T-helper 2 cell (primary cell): ENCODE results near the gene ROS1.
"Not testable (repeated sequence)": the region's sequence is repeated elsewhere in the genome, so short reads cannot be mapped to it uniquely, and the experiment has no call there.

ENCODE experiments used
- DNase-seq, 5 experiments: peaks; one replicate each; pipeline versions ENCODE4 v3.0.0 to v3.0.0-alpha.2; 2012 to 2022

ROS1 gene

GRCh38 chr6:117375446-117375845 is 50.3 kb downstream of the ROS1 start:
- DNase-seq, result no peak

DNA sequence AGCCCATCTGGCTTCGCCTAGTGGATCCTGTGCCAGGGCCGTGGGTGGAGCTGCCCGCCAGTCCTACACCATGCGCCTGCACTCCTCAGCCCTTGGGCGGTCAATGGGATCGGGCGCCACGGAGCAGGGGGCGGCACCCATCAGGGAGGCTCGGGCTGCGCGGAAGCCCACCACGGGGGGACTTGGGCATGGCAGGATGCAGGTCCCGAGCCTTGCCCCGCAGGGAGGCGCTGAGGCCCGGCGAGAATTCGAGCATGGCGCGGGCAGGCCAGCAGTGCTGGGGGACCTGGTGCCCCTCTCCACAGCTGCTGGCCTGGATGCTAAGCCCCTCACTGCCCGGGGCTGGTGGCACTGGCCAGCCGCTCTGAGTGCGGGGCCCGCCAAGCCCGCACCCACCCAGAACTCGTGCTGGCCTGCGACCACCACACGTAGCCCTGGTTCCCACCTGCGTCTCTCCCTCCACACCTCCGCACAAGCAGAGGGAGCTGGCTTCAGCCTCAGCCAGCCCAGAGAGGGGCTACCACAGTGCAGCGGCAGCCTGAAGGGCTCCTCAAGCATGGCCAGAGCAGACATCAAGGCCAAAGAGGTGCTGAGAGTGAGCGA is 52.4 kb downstream of the ROS1 start:
- no peak for DNase-seq

GRCh38 chr6:117372289-117372688 is 53.5 kb downstream of the ROS1 start:
- DNase-seq, result not testable (repeated sequence)

DNA sequence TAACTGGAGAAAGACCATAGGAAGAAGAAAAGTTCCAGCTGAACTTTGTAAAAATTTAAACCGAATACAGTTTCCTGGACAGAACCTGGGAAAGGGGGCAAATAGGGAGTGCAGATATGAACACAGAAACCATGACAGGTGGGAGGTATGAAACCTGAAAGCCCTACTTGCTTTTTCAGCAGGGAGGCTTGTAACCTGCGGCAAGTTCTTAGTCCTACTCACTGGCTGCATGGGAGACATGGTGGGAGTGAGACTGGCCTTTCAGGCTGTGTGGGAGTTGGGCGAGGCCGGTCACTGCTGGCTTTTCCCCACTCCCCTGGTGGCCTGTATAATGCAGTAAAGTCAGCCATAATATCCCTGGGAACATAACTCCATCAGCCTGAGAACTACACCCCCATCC is 54.2 kb downstream of the ROS1 start:
- no peak for DNase-seq

DNA sequence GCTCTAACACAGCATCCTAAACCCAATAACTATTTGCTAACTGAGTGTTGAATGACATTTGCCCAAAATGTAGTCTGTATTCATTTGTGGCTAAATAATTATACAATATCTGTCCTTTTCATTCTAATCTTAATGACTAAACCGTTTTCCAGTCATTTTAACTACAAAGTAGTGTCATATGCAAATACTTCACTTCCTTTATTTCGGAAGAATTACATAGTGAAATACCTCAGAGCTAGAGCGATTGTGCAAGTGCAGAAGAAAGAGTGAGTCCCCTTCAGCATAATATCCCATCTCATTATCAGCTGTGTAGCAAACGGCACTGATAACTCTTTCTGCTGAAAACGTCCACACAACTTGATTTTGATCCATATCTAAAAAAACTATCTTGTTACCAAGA is 66.2 kb downstream of the ROS1 start:
- no peak for DNase-seq

DNA sequence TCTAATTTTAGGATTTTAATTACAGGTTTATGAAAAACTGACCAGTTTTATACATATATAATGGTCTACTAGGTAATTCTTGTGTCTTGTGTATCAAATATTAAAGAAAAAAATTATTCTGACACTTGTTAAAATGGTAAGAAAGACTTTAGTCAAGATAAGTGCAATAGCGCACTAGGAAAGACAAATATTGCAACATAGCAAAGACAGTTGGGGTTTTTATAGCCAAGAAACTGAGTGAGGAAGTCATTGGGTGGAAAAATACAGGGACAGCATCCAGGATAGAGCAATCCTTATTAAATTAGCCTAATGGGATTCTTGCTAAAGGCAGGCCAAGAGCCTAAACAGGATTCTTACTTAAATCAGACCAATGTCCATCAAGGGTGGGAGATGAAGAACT is 71.1 kb downstream of the ROS1 start:
- no peak for DNase-seq

DNA sequence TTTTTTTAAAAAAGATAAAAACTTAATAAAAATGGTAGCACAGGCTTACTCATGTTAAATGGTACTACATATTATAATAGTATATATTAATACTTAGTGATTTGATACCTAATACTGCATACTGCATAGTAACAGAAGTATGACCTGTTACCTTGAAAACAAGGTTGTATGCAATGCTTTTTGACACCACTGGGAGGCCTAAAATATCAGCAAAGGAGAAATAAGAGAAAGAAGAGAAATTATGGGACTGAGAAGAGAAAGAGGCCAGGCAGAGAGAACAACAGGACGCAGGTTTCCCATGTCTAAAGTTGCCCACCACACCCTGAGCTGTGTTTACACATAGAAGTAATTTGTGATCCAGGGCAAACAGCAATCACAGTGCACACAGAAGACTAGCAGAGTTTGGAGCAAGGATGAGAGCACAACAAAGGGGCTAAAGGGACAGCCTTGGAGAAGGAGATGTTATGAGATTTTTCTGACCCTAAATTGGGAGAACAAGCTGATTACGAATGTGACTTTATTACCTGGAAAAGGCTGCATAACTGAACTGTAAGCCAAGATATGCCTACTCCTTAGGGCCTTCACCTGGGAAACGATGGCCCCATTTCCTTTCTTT is 73.2 kb downstream of the ROS1 start:
- DNase-seq, result peak in 1 of 5 experiments; percentile 10

- DNase-seq, result no peak
Measured at GRCh38 chr6:117351521-117351920, 74.2 kb downstream of the ROS1 start.

DNA sequence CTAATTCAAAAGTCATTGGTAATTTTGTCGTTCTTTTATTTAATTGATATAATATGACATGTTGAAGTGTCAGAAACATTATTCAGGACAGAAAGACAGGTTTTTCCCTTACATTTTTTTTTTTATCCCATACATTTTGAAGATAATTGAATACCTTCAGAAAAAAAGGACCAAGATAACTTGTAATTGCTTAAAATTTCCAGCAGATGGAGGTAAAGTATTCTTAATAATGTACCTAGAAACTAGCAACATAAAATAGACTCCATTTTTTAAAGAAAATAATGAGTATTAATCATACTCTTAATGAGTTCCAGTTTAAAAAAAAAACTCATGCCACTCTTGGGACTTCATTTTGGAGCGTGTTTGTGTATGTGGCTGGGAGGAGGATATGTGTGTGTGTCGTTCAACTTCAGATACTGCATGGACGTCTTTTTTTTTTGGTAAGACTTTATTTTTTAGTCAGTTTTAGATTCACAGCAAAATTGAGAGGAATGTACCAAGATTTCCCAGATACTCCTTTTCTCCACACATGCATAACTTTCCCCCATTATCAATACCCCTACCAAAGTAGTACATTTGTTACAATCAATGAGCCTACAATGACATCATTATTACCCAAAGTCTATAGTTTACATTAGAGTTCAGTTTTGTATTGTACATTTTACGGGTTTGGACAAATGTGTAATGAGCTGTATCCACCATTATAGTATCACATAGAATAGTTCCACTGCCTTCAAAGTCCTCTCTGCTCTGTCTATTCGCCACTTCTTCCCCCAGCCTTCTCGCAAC is 79.4 kb downstream of the ROS1 start:
- peak in 1 of 5 experiments; percentile 6 for DNase-seq

DNA sequence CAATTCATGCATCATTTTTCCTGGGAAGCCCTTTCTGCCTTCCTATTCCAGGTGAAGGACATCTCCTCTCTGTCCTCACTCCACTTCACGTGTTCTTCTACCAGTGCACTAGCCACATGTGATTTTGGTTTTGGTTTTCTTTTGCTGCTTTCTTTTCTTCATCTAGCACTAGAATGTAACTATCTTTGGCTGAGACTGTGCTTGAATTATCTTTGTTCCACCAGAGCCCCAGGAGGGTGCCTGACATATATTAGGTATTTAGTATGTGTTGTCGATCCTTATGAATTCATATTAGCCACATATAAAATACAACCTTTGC is 80.5 kb downstream of the ROS1 start:
- DNase-seq, result no peak

GRCh38 chr6:117344444-117345291 is 81.1 kb downstream of the ROS1 start:
- no peak for DNase-seq

DNA sequence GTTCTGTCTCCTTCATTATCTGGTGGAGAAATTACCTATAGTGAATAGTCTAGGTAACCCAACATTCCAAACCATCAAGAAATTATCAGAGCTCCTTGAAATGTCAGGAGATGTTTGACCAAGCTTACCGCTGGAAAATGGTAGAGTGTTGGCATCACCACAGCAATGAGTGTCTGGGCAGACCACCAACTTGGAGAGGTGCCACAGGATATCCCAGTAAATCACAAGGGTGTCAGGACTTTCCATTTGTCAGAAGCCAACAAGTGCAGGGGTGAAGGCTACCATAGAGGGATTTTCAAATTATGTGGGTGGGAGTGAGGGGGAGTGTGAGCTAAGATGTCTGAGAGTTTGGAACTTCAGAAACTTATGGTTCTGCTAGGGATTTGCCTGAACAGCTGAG is 87.2 kb downstream of the ROS1 start:
- no peak for DNase-seq

DNA sequence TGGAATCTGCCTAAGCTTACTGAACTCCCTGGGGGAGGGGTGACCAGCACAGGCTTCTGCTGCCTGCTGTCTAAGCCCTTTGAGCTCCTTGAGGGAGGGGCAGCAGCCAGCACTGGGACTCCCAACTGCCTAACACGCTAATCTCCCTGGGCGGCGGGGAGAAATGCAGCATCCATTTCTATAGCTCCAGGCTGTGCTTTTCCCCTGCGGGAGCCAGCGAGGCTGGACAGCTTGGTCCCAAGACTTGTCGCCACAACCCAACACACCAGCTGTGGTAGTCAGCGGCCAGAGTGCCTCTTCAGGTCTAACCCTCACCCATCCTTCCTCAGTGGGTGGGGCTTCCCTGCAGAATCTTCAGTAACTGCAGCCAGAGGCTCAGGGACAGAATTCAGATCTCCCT is 95.8 kb downstream of the ROS1 start:
- DNase-seq, result no peak

- DNase-seq, result no peak
Measured at GRCh38 chr6:117328500-117328899, 97.2 kb downstream of the ROS1 start.

DNA sequence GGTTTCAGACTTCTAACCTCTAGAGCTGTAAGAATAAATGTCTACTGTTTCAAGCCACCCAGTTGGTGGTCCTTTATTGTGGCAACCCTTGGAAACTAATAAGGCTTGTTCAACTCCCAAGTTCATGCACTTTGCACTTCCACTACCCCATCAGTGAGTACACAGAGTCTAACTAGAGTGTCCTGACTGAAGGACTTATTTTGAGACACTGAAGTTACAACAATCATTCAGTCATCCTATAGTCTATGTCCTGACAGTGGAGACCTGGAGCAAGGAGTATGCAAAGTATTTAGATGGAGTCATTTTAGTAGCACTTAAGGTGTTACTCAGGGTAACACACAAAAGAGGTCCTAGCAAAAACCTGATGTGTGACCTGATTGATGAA is 97.7 kb downstream of the ROS1 start:
- no peak for DNase-seq

DNA sequence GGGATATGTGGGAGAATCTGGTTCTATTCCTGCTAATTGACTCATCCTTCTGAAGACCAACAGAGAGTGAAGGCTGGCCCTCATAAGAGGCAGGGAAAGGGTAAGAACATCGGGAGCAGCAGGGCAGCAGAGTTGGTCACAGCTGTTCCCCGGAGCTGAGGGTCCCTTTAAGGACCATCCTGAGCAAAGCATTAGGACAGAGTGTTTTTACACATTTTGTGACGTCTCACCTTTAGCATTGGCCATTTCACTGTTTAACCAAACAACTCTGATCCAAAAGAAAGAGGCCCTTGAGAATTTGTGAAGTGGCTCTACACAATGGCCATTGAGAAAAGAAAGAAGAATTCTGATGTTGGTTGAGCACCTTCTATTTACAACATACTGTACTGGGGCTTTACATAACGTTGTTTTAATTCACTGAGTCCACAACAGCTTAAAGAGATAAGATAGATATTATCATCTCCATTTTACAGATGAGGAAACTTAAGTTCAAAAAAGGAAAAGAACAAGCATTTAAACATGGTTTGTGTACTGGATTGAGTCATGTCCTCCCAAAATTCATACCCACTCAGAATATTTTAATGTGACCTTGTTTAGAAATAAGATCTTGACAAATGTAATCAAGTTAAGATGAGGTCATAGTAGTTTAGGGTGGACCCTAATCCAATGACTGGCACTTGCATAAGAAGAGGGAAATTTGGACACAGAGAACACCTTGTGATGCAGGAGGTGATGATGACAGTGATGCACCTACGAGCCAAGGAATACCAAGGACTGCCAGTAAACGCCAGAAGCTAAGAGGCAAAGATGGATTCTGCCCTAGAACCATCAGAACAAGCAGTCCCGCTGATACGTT is 98.4 kb downstream of the ROS1 start:
- no peak for DNase-seq

- no peak for DNase-seq
Measured at GRCh38 chr6:117326396-117326795, 99.3 kb downstream of the ROS1 start.

DNA sequence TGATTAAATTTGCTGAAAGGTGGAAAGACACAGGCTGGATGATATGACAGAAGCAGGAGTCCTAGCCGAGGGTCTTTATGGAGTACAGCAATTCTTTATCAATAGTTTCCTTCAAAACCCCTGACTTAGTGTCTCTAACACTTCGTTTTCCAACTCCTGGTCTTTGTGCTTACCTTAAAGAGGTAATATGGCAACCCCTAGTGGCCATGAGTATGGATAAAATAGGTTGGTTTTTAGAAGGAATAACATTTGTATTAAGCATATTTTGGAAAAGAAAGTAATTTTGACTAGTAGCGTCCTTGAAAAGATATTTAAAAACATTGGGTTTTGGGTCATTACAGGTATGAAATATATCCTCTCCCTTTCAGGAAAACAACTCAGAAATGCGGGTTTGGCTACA is 108.5 kb downstream of the ROS1 start:
- no peak for DNase-seq

DNA sequence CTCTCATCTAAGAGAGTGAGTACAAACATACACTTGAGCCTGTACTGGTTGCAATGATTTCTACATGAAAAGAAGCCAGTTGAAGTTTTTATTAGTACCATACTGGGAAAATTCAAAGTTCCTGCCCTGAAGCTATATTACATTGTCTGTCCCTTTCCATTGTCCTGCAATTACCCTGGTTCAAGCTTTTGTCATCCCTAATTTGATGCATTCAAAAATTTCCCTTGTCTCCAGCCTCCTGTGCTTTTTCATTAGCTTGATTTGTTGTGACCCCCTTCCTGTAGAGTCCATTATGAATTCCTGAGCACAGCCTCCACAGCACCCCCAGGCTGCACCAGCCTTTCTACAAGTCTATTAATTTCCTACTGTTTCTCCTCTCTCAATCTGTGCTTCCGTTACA is 114.0 kb downstream of the ROS1 start:
- DNase-seq, result no peak

GRCh38 chr6:117311310-117311709 is 114.4 kb downstream of the ROS1 start:
- no peak for DNase-seq

DNA sequence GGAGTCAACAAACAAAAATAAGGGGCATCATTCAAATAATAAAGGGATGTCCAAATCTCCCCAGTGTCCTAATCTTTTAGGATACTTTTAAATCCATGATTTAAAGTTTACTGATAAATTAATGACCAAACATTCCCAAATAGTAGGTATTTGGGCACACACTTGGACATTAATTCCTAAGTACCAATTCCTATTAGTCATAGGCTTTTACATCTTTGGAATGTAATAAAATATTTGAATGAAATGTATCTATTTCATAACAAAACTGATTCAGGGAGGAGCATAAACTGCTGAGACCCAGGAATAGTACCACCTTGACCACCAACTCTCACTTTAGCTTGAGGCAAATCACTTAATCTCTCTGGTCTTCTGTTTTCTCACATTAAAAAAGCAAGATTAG is 116.1 kb downstream of the ROS1 start:
- no peak for DNase-seq

DNA sequence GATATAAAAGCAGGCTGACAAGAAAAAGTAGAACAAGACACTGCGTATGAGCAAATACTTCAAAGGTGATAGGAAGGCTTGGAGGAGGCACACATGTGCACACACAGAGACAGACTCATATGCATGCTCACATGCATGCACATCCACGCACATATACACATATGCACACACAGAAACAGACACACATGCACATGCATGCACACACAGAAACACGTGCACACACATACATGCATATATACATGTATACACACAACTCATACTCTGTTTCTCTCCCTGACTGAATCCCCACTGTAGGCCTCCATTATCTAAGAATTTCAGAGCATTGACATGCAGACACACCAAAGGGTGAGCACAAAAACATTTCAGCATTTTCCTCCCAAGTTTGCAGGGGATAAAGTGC is 116.7 kb downstream of the ROS1 start:
- no peak for DNase-seq

DNA sequence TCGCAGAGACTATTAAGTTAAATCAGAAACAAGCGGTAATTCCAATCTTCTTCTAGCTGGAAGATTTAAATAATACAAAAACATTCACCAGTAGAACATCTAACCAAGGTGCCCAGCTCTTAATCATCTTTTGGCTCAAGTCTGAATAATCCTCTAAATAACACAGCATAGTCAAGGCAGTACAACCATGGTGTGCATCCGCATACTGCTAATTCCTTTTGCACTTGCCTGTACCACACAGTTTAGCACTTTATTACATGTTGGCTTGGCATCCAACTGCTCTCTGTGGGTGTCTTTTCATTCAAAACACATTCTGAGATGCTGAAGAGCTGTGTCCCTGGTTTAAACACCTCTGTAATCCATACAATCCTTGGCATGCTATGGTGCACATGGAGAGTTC is 118.1 kb downstream of the ROS1 start:
- DNase-seq, result no peak
